Muscle layer of duodenum (tissue), 2 donors: ENCODE results near the gene HSPH1.
A peak's percentile ranks its signal among the peaks of the same experiment; 100 is the strongest.

Experiments used
- H3K27ac ChIP-seq: one replicate; pipeline ENCODE4 v1.7.0; 2013; ENCODE audit warnings: mild to moderate bottlenecking, low read length
- H3K27me3 ChIP-seq: one replicate; pipeline ENCODE4 v1.7.0; 2013; ENCODE audit warnings: low read depth, mild to moderate bottlenecking, control low read depth, low read length
- H3K36me3 ChIP-seq, 2 donors: one replicate each; pipeline ENCODE4 v1.7.0; 2013; ENCODE audit warnings: low read length in 2 of 2, control low read depth in 1 of 2, mild to moderate bottlenecking in 1 of 2; ENCODE audit not compliant: insufficient read depth in 2 of 2, control insufficient read depth in 1 of 2
- H3K4me1 ChIP-seq, 2 donors: one replicate each; pipeline ENCODE4 v1.7.0; 2013; ENCODE audit warnings: low read length in 2 of 2, mild to moderate bottlenecking in 2 of 2, control low read depth in 1 of 2, moderate library complexity in 1 of 2; ENCODE audit not compliant: insufficient read depth in 2 of 2, control insufficient read depth in 1 of 2
- H3K4me3 ChIP-seq, 2 donors: one replicate each; pipeline ENCODE4 v1.7.0; 2013; ENCODE audit warnings: low read length in 2 of 2, low read depth in 1 of 2, mild to moderate bottlenecking in 1 of 2
- H3K9me3 ChIP-seq, 2 donors: one replicate each; pipeline ENCODE4 v1.7.0; 2013; ENCODE audit warnings: low read length in 2 of 2, control low read depth in 1 of 2, mild to moderate bottlenecking in 1 of 2; ENCODE audit not compliant: control insufficient read depth in 1 of 2
- donor health status: healthy.

The HSPH1 gene

GRCh38 chr13:31161557-31162150, at the start of gene HSPH1:
TSS of gene HSPH1 (minus strand) at chr13:31161904. CDS start at chr13:31161582, 322 bp downstream.
- peaks cover 4 to 12% of the 10 kb centered on the region in 2 donors for H3K36me3 ChIP-seq
- peaks cover 10 to 16% of the 10 kb centered on the region in 2 donors for H3K4me1 ChIP-seq
- no peaks in the 10 kb centered on the region for H3K9me3 ChIP-seq
- peak within 1 kb of the TSS; percentile 97 for H3K27ac ChIP-seq
- H3K27me3 ChIP-seq: no peaks in the 10 kb centered on the region
- peak within 1 kb of the TSS; percentile 90 to 92 for H3K4me3 ChIP-seq

GRCh38 chr13:31209841-31210210, 48.1 kb upstream of the HSPH1 start:
- no peak overlapping the region for H3K27ac ChIP-seq
- H3K27me3 ChIP-seq: no peaks in the 10 kb centered on the region
- H3K4me3 ChIP-seq: no peak overlapping the region
- no peaks in the 10 kb centered on the region for H3K36me3 ChIP-seq
- peaks cover 4 to 26% of the 10 kb centered on the region in 2 donors for H3K4me1 ChIP-seq
- H3K9me3 ChIP-seq: no peaks in the 10 kb centered on the region

GRCh38 chr13:31209172-31209840, 47.6 kb upstream of the HSPH1 start:
- H3K36me3 ChIP-seq: no peaks in the 10 kb centered on the region
- H3K27ac ChIP-seq: no peak overlapping the region
- H3K27me3 ChIP-seq: no peaks in the 10 kb centered on the region
- H3K4me3 ChIP-seq: no peak overlapping the region
- H3K9me3 ChIP-seq: no peaks in the 10 kb centered on the region
- peaks cover 4 to 26% of the 10 kb centered on the region in 2 donors for H3K4me1 ChIP-seq

- H3K27me3 ChIP-seq: no peaks in the 10 kb centered on the region
- peak overlapping the region in 1 of 2 donors; percentile 30 for H3K4me3 ChIP-seq
- H3K27ac ChIP-seq: no peak overlapping the region
- H3K4me1 ChIP-seq: peaks cover 4 to 26% of the 10 kb centered on the region in 2 donors
- H3K9me3 ChIP-seq: no peaks in the 10 kb centered on the region
- no peaks in the 10 kb centered on the region for H3K36me3 ChIP-seq
Observed at GRCh38 chr13:31208559-31209122, 46.9 kb upstream of the HSPH1 start.

GRCh38 chr13:31207661-31208552, 46.2 kb upstream of the HSPH1 start:
- H3K36me3 ChIP-seq: no peaks in the 10 kb centered on the region
- peak overlapping the region in 1 of 2 donors; percentile 30 for H3K4me3 ChIP-seq
- H3K27ac ChIP-seq: no peak overlapping the region
- no peaks in the 10 kb centered on the region for H3K27me3 ChIP-seq
- no peaks in the 10 kb centered on the region for H3K9me3 ChIP-seq
- H3K4me1 ChIP-seq: peaks cover 4 to 26% of the 10 kb centered on the region in 2 donors

GRCh38 chr13:31204592-31204991, 42.9 kb upstream of the HSPH1 start:
- Histone ChIP-seq H3K4me1 (peaks cover 2 to 31% of the 10 kb centered on the region in 2 donors), H3K9me3 (no peaks in the 10 kb centered on the region), H3K27ac (no peak overlapping the region), H3K4me3 (no peak overlapping the region), H3K36me3 (no peaks in the 10 kb centered on the region), H3K27me3 (no peaks in the 10 kb centered on the region)

- Histone ChIP-seq H3K9me3 (no peaks in the 10 kb centered on the region), H3K27me3 (no peaks in the 10 kb centered on the region), H3K36me3 (no peaks in the 10 kb centered on the region), H3K27ac (no peak overlapping the region), H3K4me1 (peaks cover 0 to 13% of the 10 kb centered on the region in 2 donors), H3K4me3 (peak overlapping the region; percentile 65 to 78)
Observed at GRCh38 chr13:31201341-31202031, 39.8 kb upstream of the HSPH1 start.

- Histone ChIP-seq H3K27me3 (no peaks in the 10 kb centered on the region), H3K36me3 (no peaks in the 10 kb centered on the region), H3K4me1 (peaks cover 0 to 13% of the 10 kb centered on the region in 2 donors), H3K9me3 (no peaks in the 10 kb centered on the region), H3K4me3 (peak overlapping the region; percentile 65 to 78), H3K27ac (peak overlapping the region; percentile 73)
Observed at GRCh38 chr13:31200637-31200971, 38.9 kb upstream of the HSPH1 start.

- Histone ChIP-seq H3K4me1 (peaks cover 0 to 13% of the 10 kb centered on the region in 2 donors), H3K27ac (peak within 1 kb of the TSS; percentile 73), H3K36me3 (no peaks in the 10 kb centered on the region), H3K4me3 (peak within 1 kb of the TSS; percentile 65 to 78), H3K27me3 (no peaks in the 10 kb centered on the region), H3K9me3 (no peaks in the 10 kb centered on the region)
Observed at GRCh38 chr13:31199849-31200636, 38.3 kb upstream of the HSPH1 start, which contains the start of gene B3GLCT. TSS of gene B3GLCT (plus strand) at chr13:31199975. CDS start at chr13:31200085, 110 bp downstream.

GRCh38 chr13:31199527-31199848, 37.8 kb upstream of the HSPH1 start:
- Histone ChIP-seq H3K4me3 (peak overlapping the region; percentile 12 to 78), H3K27me3 (no peaks in the 10 kb centered on the region), H3K36me3 (no peaks in the 10 kb centered on the region), H3K27ac (no peak overlapping the region), H3K9me3 (no peaks in the 10 kb centered on the region), H3K4me1 (peaks cover 0 to 13% of the 10 kb centered on the region in 2 donors)
